Measurements from ENCODE around the gene AMPD2. TPM values are rescaled to one million over a fixed set of nuclear protein-coding genes. Genes with fewer than 3 reads are reported as not detected.

The AMPD2 gene
- 19.3 and 31.5 TPM in 2 replicates for polyA plus RNA-seq (2011; rRNA removed)
- 29.0 and 34.3 TPM in 2 replicates for polyA plus RNA-seq (2012; cell fraction: cytosol; rRNA removed)
- polyA plus RNA-seq (2012; cell fraction: nucleus; rRNA removed) = 203 and 228 TPM in 2 replicates
- polyA plus RNA-seq (2017; fragmentation: RNase III; extraction: RNeasy Plus Mini Kit Qiagen cat#74134 plus additional on column Dnase treatment) = 39.4 to 51.7 TPM (median 47.2 TPM) in 3 replicates
- 44.2 and 55.3 TPM in 2 replicates for polyA minus RNA-seq (2011; rRNA and poly(A)+ RNA removed)

GRCh38 chr1:109619576-109620400, at the start of gene AMPD2, which contains the start of gene GNAT2:
AMPD2 (plus strand) TSS chr1:109619837; CDS start chr1:109621176, 1,339 bp downstream.
GNAT2 (minus strand) TSS chr1:109619616; CDS start chr1:109612870, 6,746 bp downstream.
- peaks cover 31% of the 10 kb centered on the region for H3K4me1 ChIP-seq
- peak; percentile 71 to 74 for DNase-seq (ENCODE audit: low read depth in 1 of 2, low spot score in 1 of 2)
- H3K9me3 ChIP-seq = no peaks in the 10 kb centered on the region
- 1% methylated on average over 11 of the region's 47 CpGs for WGBS (ENCODE audit: missing lambda C conversion rate)
- FAIRE-seq = no peak
- H3K27ac ChIP-seq = peak within 1 kb of the TSS; percentile 93 to 98
- peak within 1 kb of the TSS; percentile 90 for H3K4me3 ChIP-seq
- POLR2A ChIA-PET = interaction anchor here (1.4 to 2.2 kb wide), 2 partner anchors 17 to 71 kb away, joined by 3 to 27 read pairs; partner anchors contain the start of gene GNAI3
- peak; percentile 47 for TF ChIP-seq POLR2A (IDR thresholded peaks at IDR 0.05; ENCODE audit: low read length)
- peak; percentile 13; the same call in 1 of the 2 replicates for TF ChIP-seq PHF8 (IDR thresholded peaks at IDR 0.05; ENCODE audit: borderline replicate concordance, low read depth)
- 0 out of 3 replicates have a peak, but pooled peaks have one; percentile 27 for TF ChIP-seq BCL3 (IDR thresholded peaks at IDR 0.05)
- no peak for TF ChIP-seq GATA3 (IDR thresholded peaks at IDR 0.05; ENCODE audit: borderline replicate concordance)
- peak in 1 of 2 experiments; percentile 48; a peak in 2 of 5 replicates for TF ChIP-seq JUN (IDR thresholded peaks at IDR 0.05)
- peak; percentile 74 for TF ChIP-seq USF2 (IDR thresholded peaks at IDR 0.05)
- TF ChIP-seq MAX (IDR thresholded peaks at IDR 0.05) = peak; percentile 98
- no peak for TF ChIP-seq ELK1 (IDR thresholded peaks at IDR 0.05; ENCODE audit: low read depth, low read length)
- TF ChIP-seq ZC3H11A (IDR thresholded peaks at IDR 0.05) = no peak
- peak; percentile 92 for TF ChIP-seq MYC (IDR thresholded peaks at IDR 0.05; ENCODE audit: borderline replicate concordance, low read length)
- CTCF ChIA-PET = interaction anchor here (0.6 to 1.2 kb wide), 5 partner anchors 9 to 72 kb away, joined by 3 to 5 read pairs (median 3); partner anchors contain the start of gene GNAI3
- ATAC-seq = peak; percentile 65 to 80
- H3K4me2 ChIP-seq = peak within 1 kb of the TSS; percentile 89

- FAIRE-seq (no peak), DNase-seq (ENCODE audit: low read depth in 1 of 2, low spot score in 1 of 2) (no peak), ATAC-seq (no peak)
- ChIA-PET CTCF (interaction anchor here (1.2 to 1.9 kb wide), 3 partner anchors 11 to 80 kb away, joined by 3 to 7 read pairs (median 4); no protein-coding TSS in a partner anchor), POLR2A (interaction anchor here (2.5 kb wide), 1 partner anchor 22 kb away, joined by 8 read pairs; the partner anchor contains the start of gene GNAI3)
- Histone ChIP-seq H3K4me3 (no peak overlapping the region), H3K9me3 (no peaks in the 10 kb centered on the region), H3K4me2 (no peak overlapping the region), H3K4me1 (peaks cover 26% of the 10 kb centered on the region), H3K27ac (no peak overlapping the region)
- no peak for TF ChIP-seq HDAC2 (IDR thresholded peaks at IDR 0.05)
- no peak for TF ChIP-seq MAX (IDR thresholded peaks at IDR 0.05)
- TF ChIP-seq KDM1A (IDR thresholded peaks at IDR 0.05; ENCODE audit: low read depth) = no peak
- TF ChIP-seq ESRRA (IDR thresholded peaks at IDR 0.05; ENCODE audit: borderline replicate concordance, low read length) = no peak
- TF ChIP-seq ELK1 (IDR thresholded peaks at IDR 0.05; ENCODE audit: low read depth, low read length) = no peak
- no peak for TF ChIP-seq ZC3H11A (IDR thresholded peaks at IDR 0.05)
- TF ChIP-seq CHD2 (IDR thresholded peaks at IDR 0.05; ENCODE audit: low read length, partially characterized antibody) = no peak
- TF ChIP-seq POLR2A (IDR thresholded peaks at IDR 0.05; ENCODE audit: low read length) = no peak
- no peak for TF ChIP-seq MAFK (IDR thresholded peaks at IDR 0.05; ENCODE audit: partially characterized antibody)
- TF ChIP-seq FOXS1 (CRISPR knock-in tag; IDR thresholded peaks at IDR 0.05) = no peak
- no peak for TF ChIP-seq CBX2 (IDR thresholded peaks at IDR 0.05; ENCODE audit: borderline replicate concordance, low read depth)
- no peak for TF ChIP-seq HOXA7 (CRISPR knock-in tag; IDR thresholded peaks at IDR 0.05)
- no peak for TF ChIP-seq POLR2AphosphoS2 (conservative IDR thresholded peaks at IDR 0.05; ENCODE audit: low read length)
- TF ChIP-seq NPAS2 (CRISPR knock-in tag; IDR thresholded peaks at IDR 0.05; ENCODE audit: borderline replicate concordance) = no peak
- WGBS (ENCODE audit: missing lambda C conversion rate) = 84% methylated on average over 3 of the region's 3 CpGs
These were observed 49.2 kb upstream of the AMPD2 start for GRCh38 chr1:109570414-109570813.
